GM18499 (cell line): Measurements from ENCODE around the gene SLC39A6.
"Not testable (repeated sequence)": the region's sequence is repeated elsewhere in the genome, so short reads cannot be mapped to it uniquely, and the experiment has no call there.

ENCODE experiments used
- ATAC-seq: cut with Tn5 transposase; IDR thresholded peaks from one replicate; pipeline ENCODE4 v1.9.1; 2021; ENCODE audit warnings: moderate number of reproducible peaks; ENCODE audit not compliant: insufficient read depth, unreplicated experiment

The SLC39A6 gene

GRCh38 chr18:36129300-36130038, at the start of gene SLC39A6, which contains the start of gene ELP2:
Gene SLC39A6, minus strand, starts transcription at chr18:36129340. Its CDS starts 2,333 bp downstream, at chr18:36127007.
Gene ELP2, plus strand, starts transcription at chr18:36129899. Its CDS starts 35 bp downstream, at chr18:36129934.
- ATAC-seq: peak; percentile 90

GRCh38 chr18:36177913-36178312, 48.8 kb upstream of the SLC39A6 start:
- no peak for ATAC-seq

GRCh38 chr18:36176711-36177110, 47.6 kb upstream of the SLC39A6 start:
- no peak for ATAC-seq

- ATAC-seq: no peak
Measured at GRCh38 chr18:36176177-36176584, 47.0 kb upstream of the SLC39A6 start.

- ATAC-seq: no peak
Measured at GRCh38 chr18:36175481-36175880, 46.3 kb upstream of the SLC39A6 start.

GRCh38 chr18:36169938-36170337, 40.8 kb upstream of the SLC39A6 start:
- no peak for ATAC-seq

GRCh38 chr18:36168296-36168695, 39.2 kb upstream of the SLC39A6 start:
- ATAC-seq: not testable (repeated sequence)

GRCh38 chr18:36167692-36168218, 38.6 kb upstream of the SLC39A6 start:
- ATAC-seq: no peak

- no peak for ATAC-seq
Measured at GRCh38 chr18:36162981-36163380, 33.8 kb upstream of the SLC39A6 start.

- no peak for ATAC-seq
Measured at GRCh38 chr18:36160959-36161371, 31.8 kb upstream of the SLC39A6 start.

GRCh38 chr18:36158266-36158867, 29.2 kb upstream of the SLC39A6 start:
- no peak for ATAC-seq

- ATAC-seq: no peak
Measured at GRCh38 chr18:36157441-36157840, 28.3 kb upstream of the SLC39A6 start.

- no peak for ATAC-seq
Measured at GRCh38 chr18:36155851-36156757, 27.0 kb upstream of the SLC39A6 start.

- ATAC-seq: no peak
Measured at GRCh38 chr18:36153771-36154170, 24.6 kb upstream of the SLC39A6 start.

GRCh38 chr18:36153203-36153602, 24.1 kb upstream of the SLC39A6 start:
- no peak for ATAC-seq

- no peak for ATAC-seq
Measured at GRCh38 chr18:36152781-36153180, 23.6 kb upstream of the SLC39A6 start.

- ATAC-seq: peak; percentile 91
Measured at GRCh38 chr18:36149514-36150289, 20.6 kb upstream of the SLC39A6 start.

GRCh38 chr18:36143391-36143790, 14.3 kb upstream of the SLC39A6 start:
- no peak for ATAC-seq

- ATAC-seq: no peak
Measured at GRCh38 chr18:36142751-36143150, 13.6 kb upstream of the SLC39A6 start.

- ATAC-seq: no peak
Measured at GRCh38 chr18:36141576-36141975, 12.4 kb upstream of the SLC39A6 start.
